ENCODE data around the gene C1QTNF8. TPM values are rescaled to one million over a fixed set of nuclear protein-coding genes. Genes with fewer than 3 reads are reported as not detected.

Gene C1QTNF8
- total and polyA plus RNA-seq, 2 of the 13 experiments (the other 11 are each of a cell fraction or from before 2014, with no cell fraction given): 0.09 TPM; not detected in 1

GRCh38 chr16:1065469-1066128 is 30.4 kb downstream of the C1QTNF8 start:
- no peak for ATAC-seq
- H3K4me1 ChIP-seq (ENCODE audit: insufficient read depth, low read length): no peaks in the 10 kb centered on the region
- WGBS (ENCODE audit: low lambda C conversion rate): 53% methylated on average over 18 of the region's 55 CpGs
- POLR2A ChIA-PET: no interaction called here
- H3K27ac ChIP-seq (ENCODE audit: extremely low read length, insufficient read depth, low read length): no peak overlapping the region
- DNase-seq (ENCODE audit: low spot score): no peak
- no peaks in the 10 kb centered on the region for H3K79me2 ChIP-seq (ENCODE audit: insufficient read depth, low read length)
- in situ Hi-C loops (cut with HindIII; ENCODE audit: extremely low pct_ligation_motif_present, low pct_unique_long_range_greater_than_20kb): no loop called here
- intact Hi-C loops (cut with micrococcal nuclease; ENCODE audit: unreplicated experiment): no loop called here
- no peak overlapping the region for H3K9ac ChIP-seq (ENCODE audit: insufficient read depth, low read depth, low read length)
- no peaks in the 10 kb centered on the region for H3K36me3 ChIP-seq (replicated peaks in 1 of 2; ENCODE audit: control insufficient read depth in 1 of 2, insufficient read depth in 2 of 2, low read length in 2 of 2)
- no TSS peak for BruUV-seq (replicated peaks)
- H3K4me2 ChIP-seq (ENCODE audit: low read depth, low read length): no peak overlapping the region
- H3K27me3 ChIP-seq (ENCODE audit: control insufficient read depth in 1 of 2, insufficient read depth in 2 of 2, low read length in 2 of 2): peaks cover 29 to 97% of the 10 kb centered on the region in 2 experiments; a peak in 4 of 5 replicates
- CTCF ChIA-PET (ENCODE audit: low intra/inter-chr PET ratio, low total read pairs): no interaction called here
- H3K9me3 ChIP-seq (ENCODE audit: low read length): no peaks in the 10 kb centered on the region
- H4K20me1 ChIP-seq (ENCODE audit: insufficient read depth, low read length): peaks cover 5% of the 10 kb centered on the region; the same call in 1 of the 2 replicates
- FAIRE-seq: no peak
- no peak overlapping the region for H2AFZ ChIP-seq (ENCODE audit: low read length)
- no peak overlapping the region for H3K4me3 ChIP-seq (replicated peaks in 1 of 3; ENCODE audit: insufficient read depth in 1 of 3, low read depth in 2 of 3, low read length in 3 of 3)
- TF ChIP-seq AHDC1 (CRISPR knock-in tag; IDR thresholded peaks at IDR 0.05; ENCODE audit: borderline replicate concordance): no peak
- no peak for TF ChIP-seq HMGXB3 (CRISPR knock-in tag; IDR thresholded peaks at IDR 0.05; ENCODE audit: borderline replicate concordance)
- TF ChIP-seq IRF2 (CRISPR knock-in tag; IDR thresholded peaks at IDR 0.05): no peak
- no peak for TF ChIP-seq ZIK1 (CRISPR knock-in tag; IDR thresholded peaks at IDR 0.05; ENCODE audit: borderline replicate concordance, low read depth)
- no peak for TF ChIP-seq RAD21 (CRISPR knock-in tag; IDR thresholded peaks at IDR 0.05)
- TF ChIP-seq LRRFIP1 (CRISPR knock-in tag; conservative IDR thresholded peaks at IDR 0.05): no peak
- no peak for TF ChIP-seq ZFP36 (IDR thresholded peaks at IDR 0.05; ENCODE audit: borderline replicate concordance, low read depth, low read length, partially characterized antibody)
- TF ChIP-seq TAF1 (CRISPR knock-in tag; IDR thresholded peaks at IDR 0.05): no peak
- no peak for TF ChIP-seq ZNF780A (CRISPR knock-in tag; IDR thresholded peaks at IDR 0.05)
- no peak for TF ChIP-seq ZBTB42 (CRISPR knock-in tag; IDR thresholded peaks at IDR 0.05)
